Keratinocyte (primary cell): ENCODE results near the gene FLNA. TPM values are rescaled to one million over a fixed set of nuclear protein-coding genes. Genes with fewer than 3 reads are reported as not detected.

Experiments used
- DNase-seq: peaks from one replicate; pipeline ENCODE4 v3.0.0-alpha.2; 2011; ENCODE audit warnings: low read depth, missing footprints, low spot score
- FAIRE-seq: peaks from 2 replicates; lab custom pipeline; 2011; peaks lifted over from hg19 to GRCh38; lab: Jason Lieb, UNC
- H2AFZ ChIP-seq: 2 replicates; pipeline ENCODE4 v1.6.0; 2012; ENCODE audit warnings: low read length, control low read depth, inconsistent platforms; ENCODE audit not compliant: control insufficient read depth
- H3K27ac ChIP-seq: 2 replicates; pipeline ENCODE4 v1.5.1; 2011; ENCODE audit warnings: low read length; ENCODE audit not compliant: control insufficient read depth, insufficient read depth
- H3K27me3 ChIP-seq: 3 replicates; pipeline ENCODE4 v1.6.0; 2011; ENCODE audit warnings: low read length; ENCODE audit not compliant: control insufficient read depth, insufficient read depth; ENCODE audit errors: extremely low read depth
- H3K36me3 ChIP-seq, 2 experiments: 2 replicates in 1 of 2; 3 replicates in 1 of 2; pipeline ENCODE4 v1.5.1; 2011; ENCODE audit warnings: low read length in 2 of 2, mild to moderate bottlenecking in 1 of 2; ENCODE audit not compliant: control insufficient read depth in 2 of 2, insufficient read depth in 2 of 2; ENCODE audit errors: extremely low read depth in 1 of 2
- H3K4me1 ChIP-seq: 3 replicates; pipeline ENCODE4 v1.5.1; 2011; ENCODE audit warnings: low read length; ENCODE audit not compliant: control insufficient read depth, insufficient read depth; ENCODE audit errors: extremely low read depth
- H3K4me2 ChIP-seq: 3 replicates; pipeline ENCODE4 v1.6.0; 2011; ENCODE audit warnings: low read depth, low read length; ENCODE audit not compliant: control insufficient read depth, insufficient read depth; ENCODE audit errors: extremely low read depth
- H3K4me3 ChIP-seq, 3 experiments: fragments of 200-600 bp in 1 of 3; sonication (generic) in 1 of 3; 2 replicates in 2 of 3; 3 replicates in 1 of 3; pipeline ENCODE4 v1.5.1; 2011 to 2016; ENCODE audit warnings: low read length in 3 of 3, mild to moderate bottlenecking in 3 of 3, control low read depth in 2 of 3, inconsistent platforms in 1 of 3, low read depth in 1 of 3, mixed read lengths in 1 of 3, mixed run types in 1 of 3, moderate library complexity in 1 of 3; ENCODE audit not compliant: control insufficient read depth in 2 of 3, insufficient read depth in 2 of 3; ENCODE audit errors: extremely low read depth in 1 of 3
- H3K79me2 ChIP-seq: 2 replicates; pipeline ENCODE4 v1.6.0; 2012; ENCODE audit warnings: low read length; ENCODE audit not compliant: control insufficient read depth, insufficient read depth
- H3K9ac ChIP-seq: 3 replicates; pipeline ENCODE4 v1.6.0; 2011; ENCODE audit warnings: low read length; ENCODE audit not compliant: control insufficient read depth, insufficient read depth; ENCODE audit errors: extremely low read depth
- H3K9me1 ChIP-seq: 3 replicates; pipeline ENCODE4 v1.6.0; 2011; ENCODE audit warnings: low read length; ENCODE audit not compliant: control insufficient read depth, insufficient read depth; ENCODE audit errors: extremely low read depth
- H3K9me3 ChIP-seq: 2 replicates; pipeline ENCODE4 v1.5.1; 2012; ENCODE audit warnings: low read depth, low read length; ENCODE audit not compliant: control insufficient read depth
- H4K20me1 ChIP-seq: 3 replicates; pipeline ENCODE4 v1.6.0; 2011; ENCODE audit warnings: low read length; ENCODE audit not compliant: control insufficient read depth, insufficient read depth; ENCODE audit errors: extremely low read depth
- EZH2 ChIP-seq: IDR thresholded peaks from one replicate; pipeline ENCODE4 v1.6.1; 2012; ENCODE audit warnings: inconsistent platforms, mild to moderate bottlenecking, low read length, moderate library complexity
- dilution Hi-C: fragments of 300-500 bp; cut with MboI; formaldehyde crosslinking; loops from one replicate; pipeline ENCODE4 v1.7.0; 2020; ENCODE audit warnings: low sequenced_read_pairs; ENCODE audit not compliant: extremely low pct_ligation_motif_present
- polyA plus RNA-seq, 5 experiments: library from polyadenylated mRNA; depleted of rRNA in 3 of 5; stranded (reverse) in 3 of 5; stranded (forward) in 1 of 5; unstranded in 1 of 5; fragments of >200 nt; gene quantifications; 1 replicate in 1 of 5; 2 replicates in 3 of 5; 3 replicates in 1 of 5; pipeline versions ENCODE4 v1.2.1 to v1.2.3, GENCODE V29; 2011 to 2012; ENCODE audit warnings: missing spikeins in 2 of 5, low read depth in 1 of 5, low replicate concordance in 1 of 5
- TF ChIP-seq, protein P1 (sequence below), 3 experiments: IDR thresholded peaks in 1 of 3; conservative IDR thresholded peaks in 1 of 3; optimal IDR thresholded peaks in 1 of 3; 2 replicates in 2 of 3; 3 replicates in 1 of 3; pipeline versions ENCODE3 to v1.5.1; 2011; ENCODE audit warnings: low read length in 3 of 3, mild to moderate bottlenecking in 3 of 3, moderate library complexity in 2 of 3, control low read depth in 1 of 3, inconsistent platforms in 1 of 3; ENCODE audit not compliant: insufficient read depth in 2 of 3; ENCODE audit errors: extremely low read depth in 1 of 3

Gene FLNA
- polyA plus RNA-seq, 1 donor (not counting 4 experiments of a cell fraction or from before 2014, with no cell fraction given), result 245 TPM

DNA sequence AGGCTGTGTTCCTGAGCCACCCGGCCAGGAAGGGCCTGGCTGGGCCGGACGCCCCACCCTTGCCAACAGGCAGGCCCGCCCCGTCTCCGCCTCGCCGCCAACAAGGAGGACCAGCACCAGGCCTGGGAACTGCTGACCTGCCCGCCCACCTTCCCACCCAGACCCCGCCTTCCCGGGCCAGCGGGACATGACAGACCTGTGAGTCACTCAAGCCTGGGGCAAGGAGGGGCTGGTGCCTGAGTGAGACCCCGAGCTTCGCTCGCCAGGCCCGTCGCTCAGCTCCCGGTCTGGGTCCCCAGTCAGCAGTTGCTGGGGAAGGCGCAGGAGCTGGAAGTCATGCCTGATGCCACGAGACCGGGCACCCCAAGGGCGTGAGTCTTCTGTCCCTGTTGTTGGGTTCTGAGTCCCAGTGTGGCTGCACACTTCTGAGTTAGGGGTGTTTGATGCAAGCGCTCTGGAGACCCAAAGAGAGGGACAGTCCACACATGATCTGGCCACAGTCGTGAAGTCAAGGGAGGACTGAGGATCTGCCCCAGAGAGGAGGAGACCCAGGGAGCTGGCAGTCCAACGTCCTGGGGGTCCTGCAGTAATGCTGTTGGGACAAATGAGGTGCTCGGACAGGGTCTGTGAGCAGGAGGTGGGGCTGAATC is 34.9 kb upstream of the FLNA start, which contains the start of gene DNASE1L1:
Gene DNASE1L1, minus strand, starts transcription at position 33 of the 650 bp plus-strand sequence. CDS start 3,686 bp downstream, outside the sequence.
- Histone ChIP-seq H4K20me1 (no peaks in the 10 kb centered on the region), H3K27me3 (no peaks in the 10 kb centered on the region), H3K9me1 (no peaks in the 10 kb centered on the region), H3K27ac (peak within 1 kb of the TSS; percentile 26), H3K36me3 (peaks cover 0 to 1% of the 10 kb centered on the region in 2 experiments), H3K9me3 (no peaks in the 10 kb centered on the region), H3K4me1 (peaks cover 17% of the 10 kb centered on the region), H3K9ac (peak within 1 kb of the TSS; percentile 33), H3K4me3 (peak within 1 kb of the TSS; percentile 45 to 51 (median 49)), H3K79me2 (no peaks in the 10 kb centered on the region), H2AFZ (no peak within 1 kb of the TSS), H3K4me2 (peak within 1 kb of the TSS; percentile 66)
- TF ChIP-seq, protein P1, sequence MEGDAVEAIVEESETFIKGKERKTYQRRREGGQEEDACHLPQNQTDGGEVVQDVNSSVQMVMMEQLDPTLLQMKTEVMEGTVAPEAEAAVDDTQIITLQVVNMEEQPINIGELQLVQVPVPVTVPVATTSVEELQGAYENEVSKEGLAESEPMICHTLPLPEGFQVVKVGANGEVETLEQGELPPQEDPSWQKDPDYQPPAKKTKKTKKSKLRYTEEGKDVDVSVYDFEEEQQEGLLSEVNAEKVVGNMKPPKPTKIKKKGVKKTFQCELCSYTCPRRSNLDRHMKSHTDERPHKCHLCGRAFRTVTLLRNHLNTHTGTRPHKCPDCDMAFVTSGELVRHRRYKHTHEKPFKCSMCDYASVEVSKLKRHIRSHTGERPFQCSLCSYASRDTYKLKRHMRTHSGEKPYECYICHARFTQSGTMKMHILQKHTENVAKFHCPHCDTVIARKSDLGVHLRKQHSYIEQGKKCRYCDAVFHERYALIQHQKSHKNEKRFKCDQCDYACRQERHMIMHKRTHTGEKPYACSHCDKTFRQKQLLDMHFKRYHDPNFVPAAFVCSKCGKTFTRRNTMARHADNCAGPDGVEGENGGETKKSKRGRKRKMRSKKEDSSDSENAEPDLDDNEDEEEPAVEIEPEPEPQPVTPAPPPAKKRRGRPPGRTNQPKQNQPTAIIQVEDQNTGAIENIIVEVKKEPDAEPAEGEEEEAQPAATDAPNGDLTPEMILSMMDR (optimal IDR thresholded peaks at IDR 0.05 in 1 of 3, IDR thresholded peaks at IDR 0.05 in 1 of 3, conservative IDR thresholded peaks at IDR 0.05 in 1 of 3; ENCODE audit: extremely low read depth in 1 of 3, insufficient read depth in 2 of 3, low read length in 3 of 3), result no peak
- no peak for TF ChIP-seq EZH2
- dilution Hi-C loops, result no loop called here
- no peak for FAIRE-seq
- no peak for DNase-seq

DNA sequence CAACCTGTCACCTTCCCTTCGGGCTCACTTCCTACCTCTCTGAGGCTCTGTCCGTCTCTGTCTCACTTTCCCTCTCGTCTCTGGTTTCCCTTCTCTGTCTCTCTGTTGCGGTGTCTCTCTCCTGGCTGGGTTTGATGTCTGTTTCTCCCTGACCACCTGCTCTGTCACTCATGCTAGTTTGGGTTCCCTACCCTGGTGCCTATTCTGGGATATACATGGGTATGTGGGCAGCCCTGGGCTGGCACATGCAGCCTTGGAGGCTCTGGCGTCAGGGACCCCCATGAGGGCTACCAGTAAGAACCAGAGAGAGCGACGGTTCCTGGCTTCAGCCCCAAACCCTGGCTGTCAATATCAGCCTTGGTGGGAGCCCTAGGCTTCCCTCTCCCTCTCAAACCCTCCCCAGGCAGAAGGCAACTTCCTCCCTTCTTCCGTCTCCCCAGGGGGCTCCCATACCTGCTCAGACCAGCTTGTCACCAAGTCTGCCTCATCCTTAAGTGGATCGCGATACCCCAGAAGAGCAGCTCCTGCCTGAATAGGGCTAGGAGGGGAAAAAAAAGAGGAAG is 34.3 kb upstream of the FLNA start:
- H3K36me3 ChIP-seq, result peaks cover 0 to 1% of the 10 kb centered on the region in 2 experiments
- FAIRE-seq, result no peak
- no peak for DNase-seq
- TF ChIP-seq, protein P1 (optimal IDR thresholded peaks at IDR 0.05 in 1 of 3, IDR thresholded peaks at IDR 0.05 in 1 of 3, conservative IDR thresholded peaks at IDR 0.05 in 1 of 3; ENCODE audit: extremely low read depth in 1 of 3, insufficient read depth in 2 of 3, low read length in 3 of 3), result no peak
- no peak for TF ChIP-seq EZH2
- no peaks in the 10 kb centered on the region for H3K9me1 ChIP-seq
- no peaks in the 10 kb centered on the region for H3K79me2 ChIP-seq
- peak overlapping the region; percentile 33 for H3K9ac ChIP-seq
- H3K9me3 ChIP-seq, result no peaks in the 10 kb centered on the region
- H2AFZ ChIP-seq, result no peak overlapping the region
- dilution Hi-C loops, result no loop called here
- H3K4me2 ChIP-seq, result peak overlapping the region; percentile 66
- peak overlapping the region; percentile 45 to 51 (median 49) for H3K4me3 ChIP-seq
- H3K27me3 ChIP-seq, result no peaks in the 10 kb centered on the region
- peak overlapping the region; percentile 26 for H3K27ac ChIP-seq
- H4K20me1 ChIP-seq, result no peaks in the 10 kb centered on the region
- H3K4me1 ChIP-seq, result peaks cover 17% of the 10 kb centered on the region
